Neuron (in vitro differentiated cells): ENCODE measurements around the gene C15orf62.

Source experiments
- H2AFZ ChIP-seq: one replicate; pipeline ENCODE4 v1.6.1; 2013; ENCODE audit warnings: low read depth, mild to moderate bottlenecking, inconsistent platforms, low read length, moderate library complexity
- H3K27me3 ChIP-seq: one replicate; pipeline ENCODE4 v1.6.1; 2013; ENCODE audit warnings: low read length; ENCODE audit not compliant: insufficient read depth
- H3K36me3 ChIP-seq: one replicate; pipeline ENCODE4 v1.6.1; 2013; ENCODE audit warnings: low read length; ENCODE audit not compliant: insufficient read depth
- H3K4me1 ChIP-seq: one replicate; pipeline ENCODE4 v1.6.1; 2013; ENCODE audit warnings: low read length; ENCODE audit not compliant: insufficient read depth
- H3K4me3 ChIP-seq: 2 replicates; pipeline ENCODE4 v1.5.1; 2013; ENCODE audit warnings: mild to moderate bottlenecking, low read length, moderate library complexity
- H3K9me3 ChIP-seq: one replicate; pipeline ENCODE4 v1.6.1; 2013; ENCODE audit warnings: low read length

C15orf62 gene

GRCh38 chr15:40775740-40776536 lies 6.2 kb downstream of the C15orf62 start:
- H3K4me3 ChIP-seq, result no peak overlapping the region
- no peaks in the 10 kb centered on the region for H3K4me1 ChIP-seq
- no peaks in the 10 kb centered on the region for H3K27me3 ChIP-seq
- no peaks in the 10 kb centered on the region for H3K9me3 ChIP-seq
- H3K36me3 ChIP-seq, result peaks cover 40% of the 10 kb centered on the region
- no peak overlapping the region for H2AFZ ChIP-seq

DNA sequence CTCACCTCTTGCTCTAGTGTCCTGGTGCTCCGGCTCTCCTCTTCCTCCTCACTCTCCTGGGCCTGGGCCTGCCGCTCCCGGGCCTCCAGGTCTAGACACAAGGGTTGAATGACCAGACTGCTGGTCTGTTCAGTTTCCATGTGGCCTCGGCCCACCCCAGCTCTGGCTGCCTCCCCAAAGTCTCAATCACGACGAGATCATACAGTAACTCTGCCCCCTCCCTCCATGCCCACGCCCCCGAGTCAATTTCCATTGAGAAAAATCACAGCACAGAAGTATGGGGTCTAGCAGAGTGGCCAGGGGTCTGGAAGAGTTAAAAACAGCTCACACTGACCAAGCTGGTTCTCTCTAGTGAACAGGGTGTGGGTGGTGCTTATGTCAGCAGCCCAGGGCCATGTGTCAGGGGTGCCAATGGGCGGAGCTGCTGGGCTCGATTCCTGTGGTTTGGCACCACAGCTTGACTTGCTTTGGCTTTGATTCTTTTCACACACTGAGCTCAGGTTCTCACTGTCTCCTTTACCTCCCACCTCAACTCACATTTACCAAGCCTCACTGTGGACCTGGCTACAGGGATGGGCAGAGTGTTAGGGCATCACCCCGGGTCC lies 6.9 kb downstream of the C15orf62 start:
- Histone ChIP-seq H3K36me3 (peaks cover 40% of the 10 kb centered on the region), H3K4me1 (no peaks in the 10 kb centered on the region), H2AFZ (no peak overlapping the region), H3K27me3 (no peaks in the 10 kb centered on the region), H3K4me3 (no peak overlapping the region), H3K9me3 (no peaks in the 10 kb centered on the region)

GRCh38 chr15:40782609-40783227 lies 12.9 kb downstream of the C15orf62 start:
- no peaks in the 10 kb centered on the region for H3K4me1 ChIP-seq
- H3K27me3 ChIP-seq, result no peaks in the 10 kb centered on the region
- H3K9me3 ChIP-seq, result no peaks in the 10 kb centered on the region
- peaks cover 11% of the 10 kb centered on the region for H3K36me3 ChIP-seq
- no peak overlapping the region for H3K4me3 ChIP-seq
- H2AFZ ChIP-seq, result no peak overlapping the region

GRCh38 chr15:40785164-40785563 lies 15.4 kb downstream of the C15orf62 start:
- Histone ChIP-seq H3K36me3 (no peaks in the 10 kb centered on the region), H3K27me3 (no peaks in the 10 kb centered on the region), H2AFZ (no peak overlapping the region), H3K4me3 (no peak overlapping the region), H3K9me3 (no peaks in the 10 kb centered on the region), H3K4me1 (no peaks in the 10 kb centered on the region)

GRCh38 chr15:40785814-40786213 lies 16.0 kb downstream of the C15orf62 start:
- Histone ChIP-seq H3K4me1 (no peaks in the 10 kb centered on the region), H2AFZ (no peak overlapping the region), H3K27me3 (no peaks in the 10 kb centered on the region), H3K9me3 (no peaks in the 10 kb centered on the region), H3K36me3 (peaks cover 3% of the 10 kb centered on the region), H3K4me3 (no peak overlapping the region)

DNA sequence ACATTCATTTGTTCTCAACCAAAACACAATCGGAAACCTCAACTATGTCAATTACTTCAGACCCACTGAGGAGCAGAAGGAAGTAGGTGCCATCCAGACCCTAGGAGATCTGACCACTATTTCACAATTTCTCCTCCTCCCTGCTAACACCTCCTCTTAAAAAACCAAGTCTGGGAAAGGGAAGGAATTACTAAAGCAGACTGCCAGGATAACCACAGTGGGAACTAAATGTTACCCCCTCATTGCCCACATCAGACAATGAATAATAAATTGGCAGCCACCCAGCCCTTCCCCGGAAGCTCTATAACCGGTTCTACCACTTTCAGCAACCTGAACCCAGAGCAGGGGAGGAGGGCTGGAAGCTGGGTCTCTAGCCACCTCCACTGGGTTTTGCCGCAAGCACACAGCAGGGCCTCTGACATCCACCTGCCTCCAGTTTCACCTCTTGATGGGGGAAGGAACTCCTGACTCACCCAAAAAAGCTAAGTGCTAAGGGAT lies 17.6 kb downstream of the C15orf62 start:
- Histone ChIP-seq H3K4me1 (no peaks in the 10 kb centered on the region), H2AFZ (no peak overlapping the region), H3K9me3 (no peaks in the 10 kb centered on the region), H3K27me3 (no peaks in the 10 kb centered on the region), H3K36me3 (peaks cover 3% of the 10 kb centered on the region), H3K4me3 (no peak overlapping the region)

- Histone ChIP-seq H3K4me1 (no peaks in the 10 kb centered on the region), H3K27me3 (no peaks in the 10 kb centered on the region), H3K9me3 (no peaks in the 10 kb centered on the region), H3K36me3 (peaks cover 3% of the 10 kb centered on the region), H3K4me3 (no peak overlapping the region), H2AFZ (no peak overlapping the region)
These were observed 18.2 kb downstream of the C15orf62 start for GRCh38 chr15:40787991-40788390.

DNA sequence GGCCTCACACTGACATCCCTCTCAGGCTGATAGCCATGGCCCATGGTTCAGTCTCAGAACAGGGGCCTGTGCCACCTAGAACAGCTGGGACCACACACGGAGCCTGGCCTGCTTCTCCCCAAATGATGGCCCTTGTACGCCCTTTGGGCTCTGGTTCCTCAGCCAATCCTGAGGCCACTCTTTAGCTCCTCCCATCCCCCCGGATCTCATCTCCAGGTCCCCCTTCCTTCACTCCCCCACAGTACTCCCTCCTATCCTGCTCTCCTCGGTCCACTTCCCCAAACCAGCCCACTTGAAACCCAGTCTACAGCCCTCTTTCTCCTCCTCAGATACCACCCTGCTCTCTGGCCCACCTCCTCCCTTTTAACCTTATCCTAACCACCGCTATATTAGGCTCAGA lies 19.3 kb downstream of the C15orf62 start:
- H3K27me3 ChIP-seq, result no peaks in the 10 kb centered on the region
- H3K9me3 ChIP-seq, result no peaks in the 10 kb centered on the region
- H3K36me3 ChIP-seq, result peaks cover 3% of the 10 kb centered on the region
- no peaks in the 10 kb centered on the region for H3K4me1 ChIP-seq
- H2AFZ ChIP-seq, result no peak overlapping the region
- H3K4me3 ChIP-seq, result no peak overlapping the region

DNA sequence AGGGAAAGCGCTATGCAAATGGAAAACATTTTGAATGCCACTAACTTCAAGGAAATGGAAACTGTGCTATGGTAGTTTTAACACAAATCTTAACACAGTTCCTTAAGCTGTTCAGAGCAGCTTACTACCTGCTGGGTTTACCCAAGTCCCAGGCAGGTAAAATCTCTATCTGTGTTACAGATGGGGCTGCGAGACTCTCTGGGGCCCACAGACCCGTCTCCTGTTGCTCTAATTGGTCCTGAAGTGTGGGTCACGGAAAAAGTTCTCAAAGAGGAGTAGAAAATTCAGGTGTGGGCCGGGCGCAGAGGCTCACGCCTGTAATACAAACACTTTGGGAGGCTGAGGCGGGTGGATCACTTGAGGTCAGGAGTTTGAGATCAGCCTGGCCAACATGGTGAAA lies 20.2 kb downstream of the C15orf62 start:
- no peak overlapping the region for H2AFZ ChIP-seq
- H3K9me3 ChIP-seq, result no peaks in the 10 kb centered on the region
- no peaks in the 10 kb centered on the region for H3K4me1 ChIP-seq
- no peak overlapping the region for H3K4me3 ChIP-seq
- H3K27me3 ChIP-seq, result no peaks in the 10 kb centered on the region
- peaks cover 3% of the 10 kb centered on the region for H3K36me3 ChIP-seq

DNA sequence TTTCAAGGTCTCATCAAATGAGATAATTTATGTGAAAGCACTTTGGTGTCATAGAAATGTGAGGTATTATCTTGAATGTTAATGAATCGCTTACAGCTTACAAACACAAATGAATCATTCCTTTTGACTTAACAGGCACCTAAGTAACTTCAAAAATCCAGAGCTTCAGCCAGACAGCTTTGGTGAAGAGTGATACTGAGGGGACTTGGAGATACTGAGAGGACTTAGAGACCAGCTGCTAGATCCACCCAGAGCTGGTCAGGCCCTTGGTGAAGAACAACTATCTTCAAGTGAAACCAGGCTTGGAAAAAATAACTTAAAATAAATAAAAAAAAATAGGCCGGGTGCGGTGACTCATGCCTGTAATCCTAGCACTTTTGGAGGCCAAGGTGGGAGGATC lies 20.9 kb downstream of the C15orf62 start:
- Histone ChIP-seq H2AFZ (no peak overlapping the region), H3K27me3 (no peaks in the 10 kb centered on the region), H3K36me3 (peaks cover 3% of the 10 kb centered on the region), H3K4me3 (no peak overlapping the region), H3K4me1 (no peaks in the 10 kb centered on the region), H3K9me3 (no peaks in the 10 kb centered on the region)

DNA sequence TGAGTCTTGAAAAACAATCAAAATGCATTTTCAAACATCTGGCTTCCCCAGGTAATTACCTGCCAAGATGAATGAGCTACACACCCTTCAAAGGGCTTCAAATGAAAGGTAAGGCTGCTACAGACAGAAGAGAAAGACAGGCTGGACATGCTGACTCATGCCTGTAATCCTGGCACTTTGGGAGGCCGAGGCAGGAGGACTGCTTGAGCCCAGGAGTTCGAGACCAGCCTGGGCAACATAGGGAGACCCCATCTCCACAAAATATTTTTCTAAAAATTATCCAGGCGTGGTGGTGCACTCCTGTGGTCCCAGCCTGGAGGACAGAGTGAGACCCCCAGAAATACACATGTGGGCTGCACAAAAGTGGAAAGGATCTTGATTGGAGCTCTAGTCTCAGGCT lies 22.6 kb downstream of the C15orf62 start:
- peaks cover 3% of the 10 kb centered on the region for H3K36me3 ChIP-seq
- H3K4me1 ChIP-seq, result no peaks in the 10 kb centered on the region
- H3K27me3 ChIP-seq, result no peaks in the 10 kb centered on the region
- H3K9me3 ChIP-seq, result no peaks in the 10 kb centered on the region
- no peak overlapping the region for H3K4me3 ChIP-seq
- no peak overlapping the region for H2AFZ ChIP-seq

DNA sequence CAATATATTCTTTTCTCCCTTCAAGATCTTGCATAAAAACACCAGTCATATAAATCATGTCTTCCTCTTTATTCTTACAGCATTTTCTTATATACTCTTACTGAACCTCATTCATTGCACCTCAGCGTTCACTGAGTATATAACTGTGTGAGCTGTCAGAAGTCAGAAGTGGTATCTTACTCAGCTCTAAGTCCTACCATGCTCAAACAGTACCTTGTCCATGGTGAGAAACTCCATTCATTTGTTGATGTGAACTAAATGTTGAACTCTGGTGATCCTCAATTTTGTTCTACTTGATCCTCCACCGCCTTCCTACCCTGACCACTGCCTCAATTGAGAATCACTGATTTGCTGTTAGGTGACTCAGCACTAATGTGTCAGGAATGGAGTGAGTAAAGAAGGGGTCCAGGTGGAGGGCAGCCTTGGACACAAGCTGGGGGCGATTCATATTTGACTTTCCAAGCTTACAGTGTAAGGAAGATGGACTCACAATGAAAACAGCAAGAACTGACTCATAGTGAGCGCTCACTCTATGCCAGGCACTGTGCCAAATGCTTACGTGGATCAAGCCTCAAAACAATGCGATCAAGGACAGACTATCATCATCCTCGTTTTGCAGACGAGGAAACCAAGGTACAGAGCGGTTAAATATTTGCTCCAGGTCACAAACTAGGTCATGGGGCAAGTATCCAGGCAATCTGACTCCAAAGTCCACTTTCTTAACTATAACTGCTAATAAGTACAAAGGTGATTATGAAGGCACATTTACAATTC lies 23.6 kb downstream of the C15orf62 start:
- Histone ChIP-seq H3K36me3 (peaks cover 3% of the 10 kb centered on the region), H3K4me1 (peaks cover 5% of the 10 kb centered on the region), H3K9me3 (no peaks in the 10 kb centered on the region), H3K27me3 (no peaks in the 10 kb centered on the region), H2AFZ (no peak overlapping the region), H3K4me3 (no peak overlapping the region)

- Histone ChIP-seq H2AFZ (no peak overlapping the region), H3K4me1 (peaks cover 8% of the 10 kb centered on the region), H3K9me3 (no peaks in the 10 kb centered on the region), H3K4me3 (no peak overlapping the region), H3K36me3 (no peaks in the 10 kb centered on the region), H3K27me3 (no peaks in the 10 kb centered on the region)
These were observed 26.3 kb downstream of the C15orf62 start for GRCh38 chr15:40796041-40796440.
